ENCODE measurements around the gene TEX29. TPM values are rescaled to one million over a fixed set of nuclear protein-coding genes. Genes with fewer than 3 reads are reported as not detected.

TEX29 gene
- total and polyA plus RNA-seq, 4 donors, result 0.96 to 5.5 (median 1.7) TPM

- Histone ChIP-seq H3K4me1 (ENCODE audit: control insufficient read depth in 1 of 2, insufficient read depth in 2 of 2, low read length in 2 of 2) (peaks cover 3 to 4% of the 10 kb centered on the region in 2 donors), H3K27me3 (ENCODE audit: control insufficient read depth in 1 of 2, insufficient read depth in 2 of 2, low read length in 1 of 2) (no peaks in the 10 kb centered on the region), H3K36me3 (ENCODE audit: control insufficient read depth in 1 of 2, insufficient read depth in 2 of 2, low read length in 1 of 2) (peaks cover 0 to 11% of the 10 kb centered on the region in 2 donors), H3K27ac (ENCODE audit: low read depth in 1 of 2, low read length in 2 of 2) (no peak overlapping the region), H3K4me3 (ENCODE audit: low read length in 2 of 2) (no peak overlapping the region), H3K9me3 (ENCODE audit: control insufficient read depth, low read length) (no peaks in the 10 kb centered on the region)
- intact Hi-C loops (cut with DNase I), result loop anchor here (10.0 kb wide), 2 partner anchors 171 to 371 kb away; partner anchors contain the start of genes ANKRD10 (in 1 of the 2) and ARHGEF7 (in 1 of the 2)
- 84 to 86% methylated on average over 15 of the region's 15 CpGs for WGBS, 2 donors
- DNase-seq (no peak), ATAC-seq (ENCODE audit: low FRiP score) (no peak)
These were observed 34.3 kb upstream of the TEX29 start for GRCh38 chr13:111286162-111286561.

- Histone ChIP-seq H3K9me3 (ENCODE audit: control insufficient read depth, low read length) (no peaks in the 10 kb centered on the region), H3K4me1 (ENCODE audit: control insufficient read depth in 1 of 2, insufficient read depth in 2 of 2, low read length in 2 of 2) (peaks cover 0 to 4% of the 10 kb centered on the region in 2 donors), H3K27me3 (ENCODE audit: control insufficient read depth in 1 of 2, insufficient read depth in 2 of 2, low read length in 1 of 2) (no peaks in the 10 kb centered on the region), H3K36me3 (ENCODE audit: control insufficient read depth in 1 of 2, insufficient read depth in 2 of 2, low read length in 1 of 2) (peaks cover 0 to 11% of the 10 kb centered on the region in 2 donors), H3K27ac (ENCODE audit: low read depth in 1 of 2, low read length in 2 of 2) (no peak overlapping the region), H3K4me3 (ENCODE audit: low read length in 2 of 2) (no peak overlapping the region)
- 73 to 81% methylated on average over 7 of the region's 7 CpGs for WGBS, 2 donors
- DNase-seq (no peak), ATAC-seq (ENCODE audit: low FRiP score) (no peak)
- intact Hi-C loops (cut with DNase I), result loop anchor here (10.0 kb wide), 2 partner anchors 172 to 372 kb away; partner anchors contain the start of genes ANKRD10 (in 1 of the 2) and ARHGEF7 (in 1 of the 2)
These were observed 33.7 kb upstream of the TEX29 start for GRCh38 chr13:111286749-111287148.

- Histone ChIP-seq H3K4me1 (ENCODE audit: control insufficient read depth in 1 of 2, insufficient read depth in 2 of 2, low read length in 2 of 2) (peaks cover 0 to 4% of the 10 kb centered on the region in 2 donors), H3K9me3 (ENCODE audit: control insufficient read depth, low read length) (no peaks in the 10 kb centered on the region), H3K36me3 (ENCODE audit: control insufficient read depth in 1 of 2, insufficient read depth in 2 of 2, low read length in 1 of 2) (peaks cover 0 to 11% of the 10 kb centered on the region in 2 donors), H3K27me3 (ENCODE audit: control insufficient read depth in 1 of 2, insufficient read depth in 2 of 2, low read length in 1 of 2) (no peaks in the 10 kb centered on the region), H3K4me3 (ENCODE audit: low read length in 2 of 2) (no peak overlapping the region), H3K27ac (ENCODE audit: low read depth in 1 of 2, low read length in 2 of 2) (no peak overlapping the region)
- 87 to 90% methylated on average over 8 of the region's 8 CpGs for WGBS, 2 donors
- ATAC-seq (ENCODE audit: low FRiP score), result no peak
- intact Hi-C loops (cut with DNase I), result loop anchor here (10.0 kb wide), 2 partner anchors 172 to 372 kb away; partner anchors contain the start of genes ANKRD10 (in 1 of the 2) and ARHGEF7 (in 1 of the 2)
- DNase-seq, result no peak
These were observed 33.2 kb upstream of the TEX29 start for GRCh38 chr13:111287201-111287600.

GRCh38 chr13:111288276-111288675 is 32.2 kb upstream of the TEX29 start:
- no peak overlapping the region for H3K4me3 ChIP-seq (ENCODE audit: low read length in 2 of 2)
- H3K9me3 ChIP-seq (ENCODE audit: control insufficient read depth, low read length), result no peaks in the 10 kb centered on the region
- H3K36me3 ChIP-seq (ENCODE audit: control insufficient read depth in 1 of 2, insufficient read depth in 2 of 2, low read length in 1 of 2), result peaks cover 0 to 13% of the 10 kb centered on the region in 2 donors
- no peak overlapping the region for H3K27ac ChIP-seq (ENCODE audit: low read depth in 1 of 2, low read length in 2 of 2)
- H3K27me3 ChIP-seq (ENCODE audit: control insufficient read depth in 1 of 2, insufficient read depth in 2 of 2, low read length in 1 of 2), result no peaks in the 10 kb centered on the region
- intact Hi-C loops (cut with DNase I), result loop anchor here (10.0 kb wide), 2 partner anchors 173 to 373 kb away; partner anchors contain the start of genes ANKRD10 (in 1 of the 2) and ARHGEF7 (in 1 of the 2)
- ATAC-seq (ENCODE audit: low FRiP score), result no peak
- peaks cover 0 to 4% of the 10 kb centered on the region in 2 donors for H3K4me1 ChIP-seq (ENCODE audit: control insufficient read depth in 1 of 2, insufficient read depth in 2 of 2, low read length in 2 of 2)
- WGBS, 2 donors, result 84 to 85% methylated on average over 7 of the region's 7 CpGs
- DNase-seq, result no peak

- Histone ChIP-seq H3K27me3 (ENCODE audit: control insufficient read depth in 1 of 2, insufficient read depth in 2 of 2, low read length in 1 of 2) (no peaks in the 10 kb centered on the region), H3K4me1 (ENCODE audit: control insufficient read depth in 1 of 2, insufficient read depth in 2 of 2, low read length in 2 of 2) (peaks cover 0 to 4% of the 10 kb centered on the region in 2 donors), H3K9me3 (ENCODE audit: control insufficient read depth, low read length) (no peaks in the 10 kb centered on the region), H3K27ac (ENCODE audit: low read depth in 1 of 2, low read length in 2 of 2) (no peak overlapping the region), H3K4me3 (ENCODE audit: low read length in 2 of 2) (no peak overlapping the region), H3K36me3 (ENCODE audit: control insufficient read depth in 1 of 2, insufficient read depth in 2 of 2, low read length in 1 of 2) (peaks cover 0 to 13% of the 10 kb centered on the region in 2 donors)
- ATAC-seq (ENCODE audit: low FRiP score), result no peak
- 84 to 88% methylated on average over 11 of the region's 11 CpGs for WGBS, 2 donors
- intact Hi-C loops (cut with DNase I), result loop anchor here (10.0 kb wide), 2 partner anchors 174 to 374 kb away; partner anchors contain the start of genes ANKRD10 (in 1 of the 2) and ARHGEF7 (in 1 of the 2)
- DNase-seq, result no peak
These were observed 31.2 kb upstream of the TEX29 start for GRCh38 chr13:111289251-111289650.

- Histone ChIP-seq H3K27ac (ENCODE audit: low read depth in 1 of 2, low read length in 2 of 2) (no peak overlapping the region), H3K27me3 (ENCODE audit: control insufficient read depth in 1 of 2, insufficient read depth in 2 of 2, low read length in 1 of 2) (no peaks in the 10 kb centered on the region), H3K4me1 (ENCODE audit: control insufficient read depth in 1 of 2, insufficient read depth in 2 of 2, low read length in 2 of 2) (no peaks in the 10 kb centered on the region), H3K4me3 (ENCODE audit: low read length in 2 of 2) (no peak overlapping the region), H3K9me3 (ENCODE audit: control insufficient read depth, low read length) (no peaks in the 10 kb centered on the region), H3K36me3 (ENCODE audit: control insufficient read depth in 1 of 2, insufficient read depth in 2 of 2, low read length in 1 of 2) (peaks cover 0 to 9% of the 10 kb centered on the region in 2 donors)
- intact Hi-C loops (cut with DNase I), result no loop called here
- no peak for ATAC-seq (ENCODE audit: low FRiP score)
- no peak for DNase-seq
- WGBS, 2 donors, result 83 to 86% methylated on average over 14 of the region's 14 CpGs
These were observed 28.5 kb upstream of the TEX29 start for GRCh38 chr13:111291908-111292307.

- intact Hi-C loops (cut with DNase I), result no loop called here
- H3K27ac ChIP-seq (ENCODE audit: low read depth in 1 of 2, low read length in 2 of 2), result no peak overlapping the region
- ATAC-seq (ENCODE audit: low FRiP score) (no peak), DNase-seq (no peak)
- H3K27me3 ChIP-seq (ENCODE audit: control insufficient read depth in 1 of 2, insufficient read depth in 2 of 2, low read length in 1 of 2), result no peaks in the 10 kb centered on the region
- H3K4me1 ChIP-seq (ENCODE audit: control insufficient read depth in 1 of 2, insufficient read depth in 2 of 2, low read length in 2 of 2), result no peaks in the 10 kb centered on the region
- no peaks in the 10 kb centered on the region for H3K9me3 ChIP-seq (ENCODE audit: control insufficient read depth, low read length)
- WGBS, 2 donors, result 80 to 81% methylated on average over 13 of the region's 13 CpGs
- peaks cover 0 to 9% of the 10 kb centered on the region in 2 donors for H3K36me3 ChIP-seq (ENCODE audit: control insufficient read depth in 1 of 2, insufficient read depth in 2 of 2, low read length in 1 of 2)
- no peak overlapping the region for H3K4me3 ChIP-seq (ENCODE audit: low read length in 2 of 2)
These were observed 27.5 kb upstream of the TEX29 start for GRCh38 chr13:111292710-111293485.

GRCh38 chr13:111295886-111296285 is 24.6 kb upstream of the TEX29 start:
- Histone ChIP-seq H3K27ac (ENCODE audit: low read depth in 1 of 2, low read length in 2 of 2) (no peak overlapping the region), H3K9me3 (ENCODE audit: control insufficient read depth, low read length) (no peaks in the 10 kb centered on the region), H3K4me1 (ENCODE audit: control insufficient read depth in 1 of 2, insufficient read depth in 2 of 2, low read length in 2 of 2) (no peaks in the 10 kb centered on the region), H3K27me3 (ENCODE audit: control insufficient read depth in 1 of 2, insufficient read depth in 2 of 2, low read length in 1 of 2) (no peaks in the 10 kb centered on the region), H3K4me3 (ENCODE audit: low read length in 2 of 2) (no peak overlapping the region), H3K36me3 (ENCODE audit: control insufficient read depth in 1 of 2, insufficient read depth in 2 of 2, low read length in 1 of 2) (peaks cover 0 to 6% of the 10 kb centered on the region in 2 donors)
- DNase-seq, result no peak
- WGBS, 2 donors, result 81 to 82% methylated on average over 9 of the region's 9 CpGs
- intact Hi-C loops (cut with DNase I), result no loop called here
- no peak for ATAC-seq (ENCODE audit: low FRiP score)

All from aorta (tissue), 5 donors.